ENCODE results near the gene TOPAZ1.
A peak's percentile ranks its signal among the peaks of the same experiment; 100 is the strongest.

TOPAZ1 gene

GRCh38 chr3:44248152-44248551 is 6.5 kb downstream of the TOPAZ1 start:
- DNase-seq: no peak

- DNase-seq: no peak
These were observed 10.8 kb downstream of the TOPAZ1 start for GRCh38 chr3:44252332-44252959.

GRCh38 chr3:44259404-44259803 is 17.7 kb downstream of the TOPAZ1 start:
- no peak for DNase-seq

- DNase-seq: no peak
These were observed 22.5 kb downstream of the TOPAZ1 start for GRCh38 chr3:44264146-44264545.

- no peak for DNase-seq
These were observed 24.1 kb downstream of the TOPAZ1 start for GRCh38 chr3:44265815-44266214.

GRCh38 chr3:44272191-44272590 is 30.5 kb downstream of the TOPAZ1 start:
- DNase-seq: no peak

GRCh38 chr3:44277925-44278324 is 36.2 kb downstream of the TOPAZ1 start:
- DNase-seq: no peak

GRCh38 chr3:44280077-44280476 is 38.4 kb downstream of the TOPAZ1 start:
- DNase-seq: no peak

GRCh38 chr3:44280631-44281030 is 38.9 kb downstream of the TOPAZ1 start:
- DNase-seq: no peak

GRCh38 chr3:44284949-44285348 is 43.3 kb downstream of the TOPAZ1 start:
- DNase-seq: no peak

- no peak for DNase-seq
These were observed 48.3 kb downstream of the TOPAZ1 start for GRCh38 chr3:44289882-44290462.

GRCh38 chr3:44292276-44292675 is 50.6 kb downstream of the TOPAZ1 start:
- no peak for DNase-seq

- DNase-seq: no peak
These were observed 51.3 kb downstream of the TOPAZ1 start for GRCh38 chr3:44292947-44293346.

- DNase-seq: no peak
These were observed 55.6 kb downstream of the TOPAZ1 start for GRCh38 chr3:44297255-44297654.

GRCh38 chr3:44301746-44302145 is 60.1 kb downstream of the TOPAZ1 start:
- no peak for DNase-seq

GRCh38 chr3:44309500-44309899 is 67.8 kb downstream of the TOPAZ1 start:
- DNase-seq: no peak

- no peak for DNase-seq
These were observed 77.2 kb downstream of the TOPAZ1 start for GRCh38 chr3:44318891-44319311.

- DNase-seq: no peak
These were observed 79.6 kb downstream of the TOPAZ1 start for GRCh38 chr3:44321335-44321734.

GRCh38 chr3:44323341-44323955 is 81.8 kb downstream of the TOPAZ1 start:
- peak; percentile 38 to 56 for DNase-seq

- no peak for DNase-seq
These were observed 82.9 kb downstream of the TOPAZ1 start for GRCh38 chr3:44324584-44324983.

GRCh38 chr3:44326019-44326418 is 84.3 kb downstream of the TOPAZ1 start:
- no peak for DNase-seq

GRCh38 chr3:44326515-44326914 is 84.8 kb downstream of the TOPAZ1 start:
- no peak for DNase-seq

GRCh38 chr3:44329946-44330345 is 88.3 kb downstream of the TOPAZ1 start:
- DNase-seq: no peak

- DNase-seq: no peak
These were observed 88.8 kb downstream of the TOPAZ1 start for GRCh38 chr3:44330444-44330843.

- DNase-seq: no peak
These were observed 92.6 kb downstream of the TOPAZ1 start for GRCh38 chr3:44334326-44334725.
